Mesenteric fat pad (tissue), 1 donor: ENCODE measurements around the gene MALRD1. TPM values are rescaled to one million over a fixed set of nuclear protein-coding genes. Genes with fewer than 3 reads are reported as not detected.

Experiments used
- DNase-seq: peaks from one replicate; pipeline ENCODE4 v3.0.0-alpha.2; 2020; ENCODE audit warnings: low spot score
- total RNA-seq: library from RNA; stranded (reverse); fragmentation: NEBNext Ultra II Directional; extraction: Animal tissue kit (Norgen Biotek cat#: 25700); gene quantifications from one replicate; pipeline ENCODE4 v1.2.1, GENCODE V29; 2021
- donor health status: DM: yes; HTN: yes; CAD: no.

Gene MALRD1
- total RNA-seq, 1 donor from 2014 or later = 1.1 TPM

DNA sequence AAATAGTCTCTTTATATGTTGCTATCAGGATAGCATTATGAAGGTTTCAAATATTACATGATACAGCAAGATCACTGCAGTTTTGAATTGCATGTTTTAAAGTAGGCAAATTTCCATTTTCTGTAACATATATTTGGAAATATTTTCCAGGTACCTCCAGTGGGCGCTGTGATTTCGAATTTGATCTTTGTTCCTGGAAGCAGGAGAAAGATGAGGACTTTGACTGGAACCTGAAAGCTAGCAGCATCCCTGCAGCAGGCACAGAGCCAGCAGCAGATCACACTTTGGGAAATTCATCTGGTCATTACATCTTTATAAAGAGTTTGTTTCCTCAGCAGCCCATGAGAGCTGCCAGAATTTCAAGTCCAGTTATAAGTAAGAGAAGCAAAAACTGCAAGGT, 299.0 kb downstream of the MALRD1 start:
- no peak for DNase-seq

DNA sequence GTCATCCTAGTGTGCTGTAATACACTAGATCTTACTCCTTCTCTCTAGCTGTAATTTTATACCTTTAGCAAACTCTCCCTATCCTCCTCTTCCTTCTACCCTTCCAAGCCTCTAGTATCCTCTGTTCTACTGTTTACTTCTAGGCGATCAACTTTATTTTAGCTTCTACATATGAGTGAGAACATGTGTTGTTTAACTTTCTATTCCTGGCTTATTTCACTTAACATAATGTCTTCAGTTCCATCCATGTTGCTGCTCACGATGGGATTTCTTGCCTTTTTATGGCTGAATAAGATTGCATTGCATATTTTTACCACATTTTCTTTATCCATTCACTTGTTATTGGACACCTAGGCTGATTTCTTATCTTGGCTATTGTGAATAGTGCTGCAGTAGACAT, 318.6 kb downstream of the MALRD1 start:
- no peak for DNase-seq

DNA sequence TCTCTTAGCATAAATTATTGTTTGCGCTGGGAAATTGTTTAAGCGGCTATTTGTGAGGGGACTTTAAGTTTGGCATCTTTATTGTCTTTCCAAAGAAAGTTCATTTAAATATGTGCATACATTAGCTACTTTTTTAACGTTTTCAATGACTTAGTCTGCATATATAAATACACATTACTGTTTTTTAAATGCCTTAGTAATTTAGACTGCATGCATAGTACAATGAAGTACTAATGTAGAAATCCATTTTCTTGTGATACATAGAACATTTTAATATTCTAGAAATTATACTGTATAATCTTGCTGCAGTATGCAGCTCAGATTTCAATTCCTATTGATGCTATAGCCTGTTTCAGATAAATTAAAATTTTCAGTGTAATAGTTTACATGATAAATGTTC, 325.4 kb downstream of the MALRD1 start:
- no peak for DNase-seq

DNA sequence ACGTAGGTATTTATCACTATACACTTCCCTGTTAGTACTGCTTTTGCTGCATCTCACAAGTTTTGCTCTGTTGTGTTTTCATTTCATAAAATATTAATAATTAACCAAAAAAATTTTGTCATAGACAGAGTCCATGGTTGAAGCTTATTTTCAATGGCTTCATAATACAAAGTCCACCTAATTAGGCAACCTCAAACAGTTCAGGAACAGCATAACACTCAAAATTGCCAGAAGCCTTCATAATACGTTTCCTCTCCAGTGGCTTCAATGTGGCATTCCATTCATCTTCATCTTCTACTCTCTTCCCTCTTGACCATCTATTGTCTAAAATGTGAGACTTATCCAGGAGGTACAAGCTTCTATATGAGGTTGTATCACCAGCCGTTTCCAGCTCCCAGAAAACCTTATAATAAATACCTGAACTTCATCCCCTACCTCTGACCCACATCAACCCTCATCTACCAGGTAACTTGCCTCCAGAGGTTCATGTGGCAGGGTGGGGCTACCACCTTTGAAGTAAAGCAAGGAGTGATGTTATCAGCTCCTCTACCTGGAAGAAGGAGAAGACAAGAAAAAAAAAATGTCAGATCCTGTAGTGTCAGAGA, 337.3 kb downstream of the MALRD1 start:
- DNase-seq = no peak

DNA sequence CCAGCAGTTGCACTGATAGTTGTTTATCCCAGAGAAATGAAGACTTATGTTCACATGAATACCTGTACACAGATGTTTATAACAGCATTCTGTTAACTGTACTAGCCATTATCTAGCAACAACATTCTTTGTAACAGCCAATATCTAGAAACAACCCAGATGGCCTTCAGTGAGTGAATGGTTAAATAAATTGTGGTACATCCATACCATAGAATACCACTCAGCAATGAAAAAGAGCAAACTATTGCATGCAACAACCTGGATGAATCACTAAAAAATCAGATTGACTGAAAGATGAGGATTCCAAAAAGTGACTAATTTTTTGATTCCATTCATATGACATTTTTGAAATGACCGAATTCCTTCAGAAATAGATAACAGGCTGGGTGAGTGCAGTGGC, 360.3 kb downstream of the MALRD1 start:
- DNase-seq = no peak

DNA sequence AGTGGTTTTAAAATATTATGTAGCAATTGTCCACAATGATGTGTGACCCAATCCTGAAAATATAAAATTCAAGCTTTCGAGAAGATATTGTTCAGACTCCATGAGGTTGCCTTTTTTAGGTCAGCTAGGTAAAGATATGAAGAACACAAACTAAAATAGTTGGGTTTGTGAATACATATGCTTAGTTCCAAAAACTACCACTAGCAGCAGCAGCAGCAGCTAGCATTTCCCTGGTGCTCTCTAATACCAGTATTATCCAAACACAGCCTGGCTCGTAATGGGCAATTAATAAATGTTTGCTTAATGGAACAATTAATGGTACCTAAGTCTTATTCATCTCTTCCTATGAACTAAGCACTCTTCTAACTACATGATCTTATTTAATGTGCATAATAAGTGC, 362.5 kb downstream of the MALRD1 start:
- DNase-seq = no peak

DNA sequence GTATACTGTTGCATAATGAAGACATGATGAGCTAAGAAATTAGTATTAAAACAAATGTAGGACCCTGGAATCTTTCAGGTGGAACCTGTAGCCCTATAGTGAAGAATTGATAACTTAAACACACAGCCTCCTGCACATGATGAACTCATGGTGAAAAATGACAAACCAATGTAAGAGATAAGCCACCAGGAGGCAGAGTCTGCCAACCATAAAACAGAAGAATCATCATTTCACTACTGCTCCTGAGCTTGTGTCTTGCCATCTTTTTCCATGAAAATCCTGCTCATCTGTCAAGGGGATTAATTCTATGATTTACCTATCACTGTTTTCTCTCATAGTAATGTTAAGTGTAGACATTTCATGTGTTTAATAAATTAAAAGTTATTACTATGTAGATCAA, 363.9 kb downstream of the MALRD1 start:
- DNase-seq = no peak

DNA sequence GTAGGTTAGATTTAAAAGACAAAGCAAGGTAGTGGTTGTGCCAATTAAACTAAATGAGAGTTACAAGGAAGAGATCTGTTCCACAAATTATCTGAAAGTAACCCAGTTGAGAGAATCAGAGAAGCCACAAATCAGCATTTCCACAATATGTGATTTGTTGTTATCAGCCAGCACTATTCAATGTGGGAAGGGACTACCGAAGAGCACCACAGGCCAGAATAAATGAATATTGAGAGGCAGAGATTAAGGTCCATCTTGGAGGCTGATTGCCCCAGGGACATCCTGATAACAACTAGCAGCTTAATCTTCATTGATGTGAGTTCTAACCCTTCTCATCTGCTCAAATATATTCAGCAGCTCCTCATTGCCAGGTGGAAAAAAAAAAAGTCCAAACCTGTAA, 367.6 kb downstream of the MALRD1 start:
- DNase-seq = no peak

DNA sequence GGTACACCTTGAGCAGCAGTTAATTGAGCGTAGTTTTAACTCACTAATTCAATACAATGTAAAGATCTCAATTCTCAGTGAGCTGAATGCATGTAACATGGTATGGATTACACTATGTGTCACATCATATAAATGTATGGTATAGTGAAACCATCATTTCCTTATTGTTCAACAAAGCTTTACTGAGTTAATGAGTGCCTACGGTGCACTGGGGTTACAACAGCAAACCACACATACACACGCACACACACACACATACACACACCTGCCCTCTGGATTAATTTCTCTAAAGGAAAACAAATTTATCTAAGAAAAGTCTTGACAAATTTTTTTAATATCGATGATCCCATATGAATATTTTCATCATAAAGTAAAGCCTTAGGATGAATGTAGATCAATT, 369.1 kb downstream of the MALRD1 start:
- DNase-seq = no peak

DNA sequence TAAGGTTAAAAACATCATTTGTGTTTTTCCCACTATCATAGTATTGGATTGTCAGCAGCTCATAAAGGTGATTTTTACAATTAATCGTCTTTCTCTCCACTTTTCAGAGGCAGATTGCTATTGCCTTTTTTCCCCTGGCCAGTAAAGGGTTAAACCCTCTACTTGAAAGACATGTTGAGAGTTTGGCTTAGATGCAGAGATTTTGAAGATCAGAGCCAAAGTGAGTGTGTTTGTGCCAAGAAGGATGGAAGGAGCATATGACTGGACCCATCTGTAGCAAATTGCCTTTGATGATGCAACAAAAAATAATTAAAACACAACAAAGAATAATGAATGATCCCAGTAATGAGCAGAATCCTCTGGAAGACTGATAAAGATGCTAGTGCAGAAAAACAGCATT, 373.1 kb downstream of the MALRD1 start:
- no peak for DNase-seq

DNA sequence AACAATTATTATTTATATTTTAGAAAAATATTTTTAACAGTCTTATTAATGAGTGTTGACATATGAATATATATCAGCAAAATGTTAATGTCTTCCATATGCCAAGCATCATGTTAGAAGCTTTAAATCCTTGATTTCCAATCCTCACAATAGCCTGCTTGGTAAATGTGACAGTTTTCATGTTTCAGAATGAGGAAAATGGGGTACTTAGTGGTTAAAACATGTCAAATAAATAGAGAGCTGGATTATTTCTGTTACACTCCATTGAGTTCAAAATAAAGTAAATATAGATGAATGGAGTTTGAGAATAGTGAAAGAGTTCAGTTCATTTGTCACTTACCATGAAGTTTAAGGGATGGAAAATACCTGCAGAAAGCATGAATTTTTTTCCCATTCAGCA, 377.4 kb downstream of the MALRD1 start:
- DNase-seq = no peak

DNA sequence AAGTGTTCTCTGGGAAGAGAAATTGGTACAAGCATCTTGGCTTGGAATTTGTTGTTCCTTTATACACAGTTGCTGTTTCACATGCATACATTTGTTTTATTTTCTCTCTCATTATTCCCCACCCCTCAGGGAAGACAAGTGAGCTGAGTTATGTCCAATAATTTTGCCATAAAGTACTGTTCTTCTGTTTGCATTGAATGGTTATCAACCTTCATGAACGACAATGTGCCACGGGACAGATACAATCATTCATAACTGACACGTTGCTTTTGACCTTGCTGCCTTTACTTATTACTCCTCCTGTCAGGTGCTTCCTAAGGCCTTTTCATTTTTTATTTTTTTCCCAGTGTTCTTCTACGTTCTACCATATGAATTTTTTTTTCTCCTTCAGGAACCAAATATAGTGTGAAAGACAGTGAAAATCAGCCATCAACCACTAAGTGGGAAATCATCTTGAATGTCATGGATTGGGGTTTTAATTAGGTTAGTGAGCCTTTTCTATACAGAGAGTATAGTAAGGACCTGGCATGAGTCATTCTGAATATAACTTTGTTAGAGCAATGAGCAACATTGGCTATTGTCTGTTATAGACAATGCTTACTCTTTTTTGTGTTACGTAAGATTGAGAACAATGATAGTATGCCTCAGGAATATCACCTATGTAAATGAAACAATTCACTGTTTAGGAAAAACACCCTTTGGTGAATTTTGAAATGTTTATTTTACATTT, 383.2 kb downstream of the MALRD1 start:
- no peak for DNase-seq

DNA sequence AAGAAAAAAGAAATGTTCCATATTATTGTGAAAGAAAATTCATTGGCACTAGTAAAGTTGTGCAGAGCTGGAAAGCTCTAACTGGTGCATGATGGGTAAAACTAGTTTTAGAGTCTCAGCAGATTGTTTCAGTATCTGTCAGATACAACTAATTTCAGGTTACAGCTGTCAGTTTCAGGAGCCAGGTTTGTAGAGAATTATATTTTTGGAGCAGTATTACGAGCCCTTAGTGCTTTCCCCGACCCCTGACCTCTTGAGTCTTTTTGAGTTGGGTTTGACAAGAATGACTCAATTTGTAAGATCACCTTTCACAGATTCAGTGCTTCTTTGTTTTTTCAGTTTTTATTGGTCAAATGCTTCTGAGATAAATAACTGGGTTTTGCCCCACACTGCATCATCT, 401.3 kb downstream of the MALRD1 start:
- DNase-seq = no peak

DNA sequence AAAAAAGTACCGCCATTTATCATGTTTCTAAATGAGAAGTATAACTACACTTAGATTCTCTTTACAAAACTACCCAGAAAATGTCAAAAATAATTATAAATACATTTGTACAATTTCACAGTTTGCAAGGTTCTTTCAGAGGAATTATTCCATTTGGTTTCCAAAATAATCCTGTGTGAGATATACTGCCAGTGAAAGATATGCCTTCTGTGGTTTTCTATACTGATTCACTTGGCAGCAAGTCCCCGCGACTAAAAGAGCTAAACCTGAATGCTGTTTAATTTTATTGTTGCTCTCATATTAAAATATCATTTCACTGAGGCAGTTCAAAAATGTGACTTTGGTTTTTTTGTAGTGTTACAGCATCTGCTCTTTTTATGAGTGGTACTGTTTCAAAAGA, 402.8 kb downstream of the MALRD1 start:
- DNase-seq = no peak

DNA sequence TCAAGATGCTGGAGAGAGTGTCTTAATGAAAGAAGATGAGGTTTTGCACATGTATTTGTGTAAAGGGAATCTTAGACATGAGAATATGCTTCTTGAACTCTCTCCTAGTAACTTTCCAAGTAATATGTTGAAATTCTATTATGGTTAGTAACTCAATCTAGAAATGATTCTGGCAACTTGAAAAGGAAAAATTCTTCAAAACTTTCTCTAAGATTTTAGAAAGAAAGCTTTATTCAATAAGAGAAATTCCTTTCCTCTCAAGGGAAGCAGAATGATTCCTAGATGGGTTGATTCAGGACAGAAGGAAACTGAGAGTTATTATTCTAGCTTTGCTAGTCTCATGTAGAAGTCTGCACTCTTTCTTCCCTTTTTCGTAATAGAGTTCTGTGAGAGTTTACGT, 403.3 kb downstream of the MALRD1 start:
- no peak for DNase-seq

DNA sequence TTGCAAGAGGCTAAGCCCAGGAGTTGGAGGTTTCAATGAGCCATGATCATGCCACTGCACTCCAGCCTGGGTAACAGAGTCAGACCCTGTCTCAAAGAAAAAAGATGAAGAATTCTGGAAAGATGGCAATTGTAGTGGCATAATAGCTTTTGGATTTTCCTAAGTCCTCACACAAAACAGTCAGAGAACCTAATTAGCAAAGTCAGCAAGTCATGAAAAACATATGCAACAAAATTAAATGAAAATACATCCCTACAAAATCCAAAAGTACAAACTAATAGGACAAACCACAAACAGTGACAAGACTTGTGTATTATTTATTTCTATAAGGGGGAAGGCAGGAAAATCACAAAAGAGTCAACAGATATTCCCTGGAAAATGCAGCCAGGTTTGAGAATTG, 405.4 kb downstream of the MALRD1 start:
- DNase-seq = no peak

DNA sequence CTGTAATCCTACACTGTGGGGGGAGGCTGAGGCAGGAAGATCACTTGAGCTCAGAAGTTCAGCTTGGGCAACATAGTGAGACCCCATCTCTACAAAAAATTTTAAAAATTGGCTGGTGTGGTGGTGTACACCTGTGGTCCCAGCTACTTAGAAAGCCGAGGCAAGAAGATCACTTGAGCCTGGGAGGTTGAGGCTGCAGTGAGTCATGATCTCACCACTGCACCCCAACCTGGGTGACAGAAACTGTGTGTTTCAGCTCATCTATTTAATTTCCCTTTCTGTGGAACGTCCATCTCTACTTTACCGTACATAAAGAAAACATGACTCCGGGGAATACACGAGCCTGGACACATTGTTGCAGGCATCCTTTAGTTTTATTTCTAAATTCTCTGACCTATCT, 413.0 kb downstream of the MALRD1 start:
- DNase-seq = no peak

DNA sequence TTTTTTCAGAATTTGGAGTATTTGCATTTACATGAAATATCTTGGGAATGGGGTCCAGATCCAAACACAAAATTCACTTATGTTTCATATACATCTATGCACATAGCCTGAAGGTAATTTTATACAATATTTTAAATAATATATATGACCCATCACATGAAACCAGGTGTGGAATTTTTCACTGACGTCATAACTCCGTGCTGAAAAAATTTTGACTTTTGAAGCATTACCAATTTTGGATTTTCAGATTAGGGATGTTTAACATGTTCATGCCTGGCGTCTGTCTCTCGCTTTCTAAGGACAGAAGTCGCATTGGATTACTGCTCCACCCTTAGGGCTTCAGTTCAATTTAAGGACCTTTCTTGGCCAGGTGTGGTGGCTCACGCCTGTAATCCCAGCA, 418.1 kb downstream of the MALRD1 start:
- DNase-seq = no peak

DNA sequence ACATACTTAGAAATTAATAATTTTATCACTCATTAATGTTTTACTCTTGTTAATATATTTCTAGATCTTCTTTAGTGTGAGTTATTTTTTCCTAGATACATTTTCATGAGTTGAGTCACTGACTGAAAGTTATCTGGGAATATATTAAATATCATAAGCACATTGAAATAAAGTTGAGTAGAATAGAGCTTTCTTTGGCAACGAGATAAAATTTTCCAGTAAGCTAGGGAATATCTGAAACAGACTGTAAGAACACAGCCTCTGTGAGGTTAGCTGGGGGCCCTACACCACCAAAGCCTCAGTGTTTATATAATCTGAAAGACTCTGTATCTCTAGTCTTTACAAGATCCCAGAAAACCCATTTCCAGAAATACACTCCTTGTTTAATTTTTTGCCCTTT, 419.8 kb downstream of the MALRD1 start:
- DNase-seq = no peak

DNA sequence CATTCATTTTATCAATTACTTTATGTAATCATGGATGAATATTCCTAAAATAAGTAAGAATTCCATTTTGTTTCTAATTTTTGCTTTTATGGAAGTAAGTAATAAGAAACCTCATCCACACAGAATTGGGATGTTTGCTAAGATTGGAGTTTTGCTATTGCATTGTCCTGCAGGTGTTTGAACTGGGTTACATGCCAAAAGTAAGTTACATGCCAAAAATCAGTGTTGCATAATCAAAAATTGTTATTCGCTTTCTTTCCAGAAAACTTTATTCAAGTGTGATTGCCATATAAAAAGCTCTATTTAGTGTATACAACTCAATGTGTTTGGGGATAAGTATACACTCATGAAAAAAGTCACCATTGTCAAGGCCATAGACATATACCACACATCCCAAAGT, 420.9 kb downstream of the MALRD1 start:
- DNase-seq = no peak

DNA sequence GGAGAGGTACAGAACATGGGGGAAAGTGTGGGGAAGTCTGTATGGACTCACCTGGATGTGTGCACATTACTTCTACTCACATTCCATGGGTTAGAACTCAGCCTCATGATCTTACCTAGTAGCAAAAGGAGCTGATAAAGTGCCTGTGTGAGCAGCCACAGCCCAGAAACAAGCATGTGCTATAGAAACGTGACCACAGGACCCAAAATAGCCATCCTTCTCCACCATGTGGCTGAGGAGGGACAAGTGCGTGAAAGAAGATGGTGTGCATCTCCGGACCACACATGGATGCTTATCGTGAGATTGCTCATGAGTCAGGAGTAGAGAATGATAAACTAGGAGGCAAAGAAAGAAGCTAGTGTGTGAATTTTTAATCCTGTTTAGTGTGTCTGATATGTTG, 431.3 kb downstream of the MALRD1 start:
- no peak for DNase-seq

DNA sequence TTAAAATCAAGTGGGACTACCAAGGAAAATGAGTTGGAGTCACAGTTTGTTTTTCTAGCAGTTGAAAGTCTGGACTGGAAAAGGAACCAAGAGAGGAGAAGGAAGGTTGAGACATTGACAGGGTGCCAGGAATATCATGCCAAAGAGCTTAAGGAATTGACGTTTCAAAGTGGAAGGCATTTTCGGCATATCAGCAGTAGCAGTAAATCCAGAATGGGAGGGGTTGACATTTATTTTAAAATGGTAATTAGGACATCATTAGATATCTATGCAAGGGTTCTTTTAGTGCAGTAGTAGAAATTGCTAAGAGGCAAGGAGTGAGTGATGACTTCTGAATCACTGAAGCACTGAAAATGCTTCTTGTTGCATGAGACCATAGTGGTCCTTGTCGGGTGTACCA, 431.8 kb downstream of the MALRD1 start:
- DNase-seq = no peak

DNA sequence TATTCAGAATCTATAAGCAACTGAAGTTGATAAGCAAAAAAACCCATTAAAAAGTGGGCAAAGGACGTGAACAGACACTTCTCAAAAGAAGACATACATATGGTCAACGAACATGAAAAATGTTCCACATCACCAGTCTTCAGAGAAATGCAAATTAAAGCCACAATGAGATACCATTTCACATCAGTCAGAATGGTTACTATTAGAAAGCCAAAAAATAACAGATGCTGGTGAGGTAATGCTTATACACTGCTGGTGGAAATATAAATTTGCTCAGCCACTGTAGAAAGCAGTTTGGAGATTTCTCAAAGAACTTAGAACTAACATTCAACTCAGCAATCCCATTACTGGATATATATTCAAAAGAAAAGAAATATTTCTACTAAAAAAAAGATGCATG, 434.8 kb downstream of the MALRD1 start:
- no peak for DNase-seq
